Measurements from ENCODE around the gene MYO3B.
"Not testable (repeated sequence)": the region's sequence is repeated elsewhere in the genome, so short reads cannot be mapped to it uniquely, and the experiment has no call there.

Gene MYO3B

DNA sequence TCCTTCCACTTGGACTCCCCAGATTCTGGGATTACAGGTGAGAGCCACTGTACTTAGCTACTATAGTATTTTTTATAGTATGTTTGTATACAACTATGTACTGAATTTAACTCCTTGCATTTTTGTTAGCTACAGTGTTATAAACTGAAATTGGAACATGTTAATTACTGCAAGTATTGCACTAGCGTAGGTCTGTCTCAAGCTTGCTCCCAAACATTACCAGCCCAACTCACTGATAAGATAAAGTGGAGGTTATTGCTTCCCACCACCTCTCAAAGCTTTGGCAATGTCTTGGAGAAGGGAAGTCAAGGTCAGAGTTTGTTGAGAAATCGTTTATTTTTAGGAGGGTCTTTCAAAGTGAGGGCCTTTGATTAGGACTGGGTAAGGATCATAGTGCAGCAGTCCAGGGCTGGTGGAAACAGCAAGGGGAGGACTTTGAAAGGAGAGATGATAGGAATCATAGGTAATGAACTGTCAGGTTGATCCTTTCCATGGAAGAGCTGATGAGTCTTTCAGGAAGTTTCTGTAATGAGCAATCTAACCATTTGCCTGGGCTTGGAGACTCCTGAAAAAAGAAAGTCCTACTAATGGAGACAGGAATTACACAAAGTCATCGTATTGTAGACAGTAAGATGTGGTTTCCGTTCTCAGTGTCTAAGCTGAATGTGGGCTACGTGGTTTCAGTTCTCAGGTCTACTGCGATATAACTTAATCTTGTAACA, 257.1 kb downstream of the MYO3B start:
- DNase-seq = peak; percentile 24

DNA sequence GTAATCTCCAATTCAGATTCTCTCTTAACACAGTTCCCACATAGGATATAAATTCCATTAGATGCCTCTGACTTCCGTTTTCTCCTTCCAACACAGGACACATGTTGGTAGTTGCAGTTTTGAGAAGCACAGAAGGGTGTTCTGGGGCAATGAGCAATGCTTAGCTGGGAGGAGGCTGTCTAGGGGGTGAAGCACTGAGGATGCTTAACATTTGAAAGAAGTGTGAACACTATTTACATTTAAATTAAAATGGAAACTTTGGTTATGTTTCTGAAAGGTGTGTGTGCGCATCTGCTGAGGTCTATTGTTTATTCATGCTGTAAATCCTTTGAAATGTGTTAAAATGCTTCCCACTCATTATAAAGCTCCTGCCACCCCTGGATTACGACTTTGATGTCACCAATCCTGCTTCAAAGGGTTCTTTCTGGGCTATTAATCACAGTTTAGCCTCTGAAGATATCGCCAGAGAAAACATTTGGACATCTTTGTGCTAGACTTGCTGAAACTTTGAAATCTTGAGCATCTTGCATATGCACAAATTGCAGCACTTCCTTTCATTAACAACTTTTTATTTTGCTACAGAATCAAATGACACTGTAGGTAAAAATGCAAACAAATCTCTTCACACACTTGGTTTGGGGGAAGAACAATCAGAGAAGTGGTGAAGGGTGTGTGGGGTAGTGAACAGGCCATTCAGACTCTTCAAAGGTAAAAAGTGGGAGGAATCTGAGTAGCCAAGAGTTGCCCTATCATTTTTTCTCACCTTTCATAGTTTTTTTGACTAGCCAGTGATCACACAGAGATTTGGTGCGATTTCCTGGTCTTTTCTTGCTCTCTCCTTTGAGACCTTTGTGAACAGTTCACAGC, 258.4 kb downstream of the MYO3B start:
- peak; percentile 8 for DNase-seq

DNA sequence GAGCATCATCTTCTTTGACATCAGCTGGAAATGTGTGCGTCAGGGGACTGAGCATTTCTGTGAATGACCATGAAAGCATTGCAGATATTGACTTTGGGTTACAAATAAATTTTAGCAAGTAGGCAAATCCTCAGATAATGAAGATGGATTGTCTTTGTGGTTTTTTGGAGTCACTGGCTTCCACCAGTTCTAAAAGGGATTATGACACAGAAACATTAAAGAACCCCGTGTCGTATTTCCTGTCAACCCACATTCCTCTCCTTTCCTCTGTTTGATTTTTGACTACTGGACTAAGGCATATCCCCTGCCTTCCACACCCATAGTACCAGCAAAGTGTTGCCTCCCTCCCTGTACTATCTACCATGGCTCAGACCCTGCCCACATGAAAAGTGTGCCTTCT, 268.1 kb downstream of the MYO3B start:
- DNase-seq = no peak

DNA sequence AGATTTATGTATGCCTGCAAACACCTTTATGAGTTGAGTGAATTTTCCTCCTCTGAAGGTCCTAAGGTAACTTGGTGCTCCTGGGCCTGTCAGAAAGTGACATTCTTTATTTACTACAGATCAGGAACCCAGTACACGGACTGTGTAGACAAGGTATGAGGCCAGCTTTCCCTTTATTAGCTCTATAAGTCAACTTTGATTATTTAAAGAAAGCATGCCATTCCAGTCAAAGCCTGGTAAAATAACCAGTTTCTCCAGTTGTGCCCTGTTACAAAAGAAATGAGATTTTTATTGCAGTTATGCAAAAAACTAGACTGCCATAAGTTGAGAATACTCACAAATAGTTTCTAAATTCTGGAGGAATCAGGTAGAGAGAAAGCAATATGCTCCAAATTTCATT, 271.1 kb downstream of the MYO3B start:
- no peak for DNase-seq

DNA sequence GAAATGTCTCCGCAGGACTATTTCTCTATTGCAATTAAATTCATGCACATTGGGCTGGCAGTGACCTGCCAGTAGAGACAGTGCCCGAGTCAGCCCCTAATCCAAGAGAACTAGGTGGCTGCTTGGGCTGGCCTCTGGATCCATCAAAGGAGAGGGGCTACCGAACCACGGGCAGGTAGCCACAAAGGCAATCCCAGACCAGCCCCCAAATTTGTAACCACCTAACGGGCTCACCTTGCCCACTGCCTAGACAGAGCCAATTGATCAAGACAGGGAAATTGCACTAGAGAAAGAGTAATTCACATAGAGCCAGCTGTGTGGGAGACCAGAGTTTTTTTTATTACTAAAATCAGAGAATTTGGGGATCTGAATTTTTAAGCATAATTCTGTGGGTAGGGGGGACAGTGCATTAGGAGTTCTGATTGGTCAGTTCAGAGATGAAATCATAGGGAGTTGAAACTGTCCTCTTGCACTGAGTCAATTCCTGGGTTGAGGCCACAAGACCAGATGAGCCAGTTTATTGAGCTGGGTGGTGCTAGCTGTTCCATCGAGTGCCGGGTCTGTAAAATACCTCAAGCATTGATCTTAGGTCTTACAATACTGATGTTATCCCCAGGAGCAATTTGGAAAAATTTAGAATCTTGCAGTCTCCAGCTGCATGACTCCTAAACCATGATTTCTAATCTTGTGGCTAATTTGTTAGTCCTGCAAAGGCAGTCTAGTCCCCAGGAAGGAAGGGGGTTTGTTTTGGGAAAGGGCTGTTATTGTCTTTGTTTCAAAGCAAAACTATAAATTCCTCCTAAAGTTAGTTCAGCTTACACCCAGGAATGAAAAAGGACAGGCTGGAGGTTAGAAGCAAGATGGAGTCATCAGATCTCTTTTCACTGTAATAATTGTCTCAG, 276.8 kb downstream of the MYO3B start:
- DNase-seq = no peak

DNA sequence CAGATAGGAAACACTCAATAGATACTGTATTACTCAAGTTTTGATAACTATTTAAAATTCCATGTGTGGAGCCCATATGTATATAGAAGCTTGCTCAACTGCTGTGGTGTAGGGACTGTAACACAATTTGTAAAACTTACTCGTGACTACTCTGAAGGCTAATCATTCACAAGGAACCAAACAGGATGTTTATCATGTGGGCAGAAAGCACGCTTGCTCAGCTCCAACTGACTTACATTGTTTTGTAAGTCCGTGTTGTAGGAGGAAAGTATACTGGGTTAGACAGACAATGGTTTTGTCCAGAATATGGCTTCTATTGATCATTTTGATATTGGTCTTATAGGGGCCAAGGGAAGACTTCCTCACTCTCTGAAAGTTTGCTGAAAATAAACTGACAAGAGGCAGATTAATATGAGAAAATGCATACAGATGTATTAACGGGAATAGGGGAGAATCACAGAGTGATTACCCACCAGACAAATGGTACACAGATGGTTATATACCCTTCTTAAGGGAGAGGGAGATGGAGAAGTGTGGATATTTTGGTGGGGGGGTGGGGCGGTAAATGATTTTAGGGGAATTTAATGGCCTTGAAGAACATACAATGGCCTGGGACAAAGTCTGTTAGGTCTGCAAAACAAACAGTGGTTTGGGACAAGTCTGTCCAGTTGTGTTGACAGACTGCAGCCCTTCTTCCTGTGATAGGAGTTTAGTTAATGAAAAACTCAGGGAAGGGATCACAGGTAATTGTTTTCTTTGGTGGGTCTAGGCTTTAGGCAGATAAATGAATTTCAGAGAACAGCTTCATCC, 277.9 kb downstream of the MYO3B start:
- no peak for DNase-seq

DNA sequence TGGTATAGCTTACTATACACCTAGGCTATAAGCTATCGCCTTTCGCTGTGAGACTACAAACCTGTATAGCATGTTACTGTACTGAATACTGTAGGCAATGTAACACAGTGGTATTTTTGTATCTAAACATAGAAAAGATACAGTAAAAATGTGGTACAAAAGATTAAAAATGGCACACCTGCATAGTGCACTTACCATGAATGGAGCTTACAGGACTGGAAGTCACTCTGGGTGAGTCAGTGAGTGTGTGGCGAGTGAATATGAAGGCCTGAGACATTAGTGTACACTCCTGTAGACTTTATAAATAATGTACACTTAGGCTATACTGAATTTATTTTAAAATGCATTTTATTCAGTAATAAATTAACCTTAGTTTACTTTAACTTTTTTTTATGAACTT, 279.0 kb downstream of the MYO3B start:
- DNase-seq = no peak

DNA sequence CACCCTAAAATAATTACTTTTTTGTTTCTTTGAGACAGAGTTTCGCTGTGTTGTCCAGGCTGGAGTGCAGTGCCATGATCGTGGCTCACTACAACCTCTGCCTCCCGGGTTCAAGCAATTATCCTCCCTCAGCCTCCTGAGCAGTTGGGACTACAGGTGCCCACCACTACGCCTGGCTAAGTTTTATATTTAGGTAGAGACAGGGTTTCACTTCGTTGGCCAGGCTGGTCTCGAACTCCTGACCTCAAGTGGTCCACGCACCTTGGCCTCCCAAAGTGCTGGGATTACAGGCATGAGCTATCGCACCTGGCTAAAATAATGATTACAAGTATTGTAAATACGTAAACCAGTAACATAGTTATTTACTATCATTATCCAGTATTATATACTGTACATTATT, 279.8 kb downstream of the MYO3B start:
- DNase-seq = no peak

DNA sequence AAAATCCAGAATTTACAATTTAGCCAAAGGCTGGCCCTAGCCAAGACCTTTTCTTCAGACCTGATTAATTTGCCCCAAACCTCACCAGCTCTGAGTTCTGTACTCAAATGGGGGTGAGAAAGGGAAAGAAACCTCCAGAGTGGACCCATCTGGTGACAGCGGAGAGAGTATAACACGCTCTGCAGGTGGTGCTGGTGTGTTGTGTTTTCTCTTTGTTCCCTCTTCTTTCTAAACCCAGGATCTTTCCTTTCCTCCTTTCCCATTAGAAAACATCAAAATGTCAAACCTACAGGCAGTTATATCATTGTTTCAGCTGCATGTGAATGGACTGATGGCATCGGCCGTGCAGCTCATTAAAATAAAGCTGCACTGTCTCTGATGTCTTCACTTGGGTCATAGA, 283.9 kb downstream of the MYO3B start:
- no peak for DNase-seq

DNA sequence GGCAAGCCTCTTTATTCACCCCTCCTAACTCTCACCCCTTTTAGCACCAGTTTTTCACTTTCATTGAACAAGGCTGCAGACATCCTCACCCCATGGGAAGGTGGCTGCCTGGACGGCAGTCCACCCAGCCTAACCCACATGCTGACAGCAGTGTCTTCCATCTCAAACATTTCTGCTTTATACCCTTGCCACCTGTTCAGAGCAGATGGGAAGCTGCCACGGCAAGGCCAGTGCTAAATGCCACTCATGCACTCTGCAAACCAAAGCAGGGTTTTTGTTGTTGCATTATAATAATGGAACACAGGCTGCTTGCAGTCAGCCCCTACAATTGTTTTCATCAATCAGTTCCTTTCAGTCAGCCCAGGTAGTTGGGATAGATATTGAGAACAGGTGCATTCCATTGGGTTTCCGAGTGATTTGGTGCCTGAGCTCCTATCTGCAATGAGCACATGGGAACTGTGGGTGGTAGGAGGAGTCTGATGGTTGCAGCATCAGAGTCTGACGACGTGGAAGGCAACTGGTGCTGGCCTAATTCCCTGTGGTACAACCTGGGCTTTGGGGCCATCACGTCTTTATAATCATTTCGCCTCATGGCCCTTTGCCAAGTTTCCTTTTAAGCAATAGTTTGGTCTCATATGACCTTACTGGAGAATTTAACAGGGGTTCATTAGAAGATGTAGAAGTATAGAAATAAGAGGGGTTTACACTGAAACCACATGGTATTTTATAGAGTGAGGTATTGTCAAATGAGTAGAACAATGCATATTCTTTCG, 284.7 kb downstream of the MYO3B start:
- DNase-seq = no peak

DNA sequence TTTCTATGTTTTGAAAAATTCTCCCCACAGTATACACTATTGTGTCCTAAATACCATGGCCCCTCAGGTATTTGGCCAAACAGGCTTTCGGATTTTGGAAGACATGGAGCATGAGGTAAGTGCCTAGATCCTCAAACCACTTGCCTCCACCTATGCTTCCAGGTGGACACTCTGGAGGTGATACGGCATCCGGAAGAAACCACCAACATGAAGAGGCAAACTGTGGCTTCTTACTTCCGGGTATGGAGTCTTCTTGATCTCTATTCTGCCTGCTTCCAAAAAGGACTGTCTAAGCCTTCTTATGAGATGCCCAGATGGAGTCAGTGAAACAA, 285.2 kb downstream of the MYO3B start:
- no peak for DNase-seq

DNA sequence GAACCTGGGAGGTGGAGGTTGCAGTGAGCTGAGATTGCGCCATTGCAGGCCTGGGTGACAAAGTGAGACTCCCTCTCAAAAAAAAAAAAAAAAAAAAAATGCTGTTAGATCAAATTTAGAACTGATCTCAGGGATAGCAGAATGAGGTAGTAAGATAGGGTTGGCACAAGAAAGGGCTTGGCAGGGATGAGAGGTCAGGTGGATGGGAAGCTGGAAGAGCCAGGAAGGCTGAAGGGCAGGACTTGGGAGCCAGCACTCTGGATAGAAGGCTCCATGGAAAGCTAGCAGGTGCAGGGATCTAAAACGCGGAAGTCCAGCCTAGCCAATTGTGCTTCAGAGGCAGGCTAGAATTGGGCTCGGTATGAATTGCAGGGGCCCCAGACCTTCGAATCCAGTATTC, 286.3 kb downstream of the MYO3B start:
- DNase-seq = no peak

DNA sequence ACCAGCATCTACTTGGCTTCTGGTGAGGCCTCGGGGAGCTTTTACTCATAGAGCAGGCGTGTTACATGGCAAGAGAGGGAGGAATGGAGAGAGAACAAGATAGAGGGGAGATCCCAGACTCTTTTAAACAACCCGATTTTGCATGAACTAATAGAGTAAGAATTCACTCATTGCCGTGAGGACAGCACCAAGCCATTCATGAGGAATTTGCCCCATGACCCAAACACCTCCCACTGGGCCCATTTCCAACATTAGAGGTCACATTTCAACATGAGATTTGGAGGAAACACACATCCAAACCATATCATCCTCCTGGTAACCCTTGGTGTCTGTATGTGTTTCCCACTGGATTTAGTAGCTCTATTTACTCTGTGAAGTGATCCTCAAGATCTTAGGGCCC, 287.3 kb downstream of the MYO3B start:
- no peak for DNase-seq

DNA sequence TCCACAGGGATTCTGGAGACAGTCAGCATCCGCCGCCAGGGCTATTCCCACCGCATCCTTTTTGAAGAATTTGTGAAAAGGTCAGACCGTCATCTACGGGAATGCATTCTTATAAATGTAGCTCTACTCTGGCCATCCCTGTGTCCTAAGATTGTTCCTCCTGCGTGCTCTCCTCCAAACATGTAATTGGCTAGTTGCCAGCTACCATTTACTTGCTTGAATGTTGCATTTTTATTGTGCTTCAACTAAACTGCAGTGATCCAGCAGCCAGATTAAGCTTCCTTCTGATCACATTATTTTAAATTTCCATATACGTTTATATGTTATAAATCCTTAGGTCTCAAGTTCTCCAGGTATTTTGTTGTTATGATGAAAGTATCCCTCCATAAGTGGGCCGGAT, 288.7 kb downstream of the MYO3B start:
- no peak for DNase-seq

DNA sequence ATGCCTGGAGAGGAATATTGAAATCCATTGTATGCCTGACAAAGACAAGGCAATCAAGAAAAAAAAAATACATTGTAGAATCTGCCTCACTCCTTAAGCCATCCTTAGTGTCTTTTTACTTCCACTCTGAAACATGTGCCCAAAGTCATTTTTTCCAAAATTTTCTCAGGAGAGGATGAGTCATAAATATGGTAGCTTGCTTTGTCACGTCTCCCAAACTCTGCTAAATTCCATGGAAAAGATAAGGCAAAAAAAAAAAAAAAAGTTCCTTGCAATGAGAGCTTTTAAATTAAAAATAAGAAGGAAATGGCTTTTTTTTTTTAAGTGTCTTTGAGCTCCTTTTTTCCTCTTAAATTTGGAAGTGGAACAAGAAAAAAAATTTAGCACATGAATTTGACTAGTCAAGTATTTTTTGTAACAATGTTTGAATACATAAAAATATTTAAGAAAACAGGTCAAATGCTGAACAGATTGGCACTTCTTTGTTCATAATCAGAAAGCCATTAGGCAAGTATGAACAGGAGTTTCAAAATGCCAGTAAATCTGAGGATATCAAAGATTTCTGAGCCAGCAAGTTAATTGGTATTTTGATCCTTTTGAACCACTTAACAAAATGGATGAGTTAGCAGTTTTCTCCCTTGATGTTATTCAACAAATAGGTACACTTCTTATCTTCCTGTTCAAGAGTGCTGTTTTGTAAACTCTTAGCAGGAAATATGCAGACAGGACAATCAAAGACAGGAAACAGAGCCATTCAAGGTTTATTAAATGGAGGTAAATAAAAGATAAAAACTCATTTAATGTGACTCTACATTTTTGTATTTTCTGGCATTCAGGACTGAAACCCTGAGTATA, 289.8 kb downstream of the MYO3B start:
- no peak for DNase-seq

DNA sequence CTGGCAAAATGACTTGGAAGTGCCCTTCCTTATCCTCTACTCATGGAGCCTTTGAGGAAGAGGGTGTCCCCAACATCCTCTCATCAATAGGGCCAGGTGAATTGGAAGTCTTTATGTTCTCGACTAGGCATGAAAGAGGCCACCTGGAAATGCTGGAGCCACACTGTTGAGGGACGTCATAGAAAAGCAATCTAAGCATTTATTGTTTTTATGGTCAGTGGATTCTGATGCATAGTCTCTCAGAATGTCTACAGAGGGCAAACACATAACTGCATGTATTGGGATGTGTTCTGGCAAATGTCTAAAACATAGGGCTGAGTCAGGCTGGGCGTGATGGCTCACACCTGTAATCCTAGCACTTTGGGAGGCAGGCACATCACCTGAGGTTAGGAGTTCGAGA, 290.6 kb downstream of the MYO3B start:
- no peak for DNase-seq

DNA sequence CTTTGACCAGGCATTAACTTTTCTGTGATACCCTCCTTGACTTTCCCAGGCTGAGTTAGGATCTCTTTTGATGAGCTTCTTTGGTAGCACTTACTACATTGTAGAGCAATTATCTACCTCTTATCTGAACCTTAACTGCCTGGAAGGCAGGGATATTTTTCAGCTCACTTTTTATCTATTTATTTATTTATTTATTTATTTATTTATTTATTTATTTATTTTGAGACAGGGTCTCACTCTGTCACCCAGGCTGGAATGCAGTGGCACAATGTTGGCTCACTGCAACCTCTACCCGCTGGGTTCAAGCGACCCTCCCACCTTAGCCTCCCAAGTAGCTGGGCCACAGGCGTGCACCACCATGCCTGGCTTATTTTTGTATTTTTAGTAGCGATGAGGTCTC, 294.6 kb downstream of the MYO3B start:
- DNase-seq = not testable (repeated sequence)

DNA sequence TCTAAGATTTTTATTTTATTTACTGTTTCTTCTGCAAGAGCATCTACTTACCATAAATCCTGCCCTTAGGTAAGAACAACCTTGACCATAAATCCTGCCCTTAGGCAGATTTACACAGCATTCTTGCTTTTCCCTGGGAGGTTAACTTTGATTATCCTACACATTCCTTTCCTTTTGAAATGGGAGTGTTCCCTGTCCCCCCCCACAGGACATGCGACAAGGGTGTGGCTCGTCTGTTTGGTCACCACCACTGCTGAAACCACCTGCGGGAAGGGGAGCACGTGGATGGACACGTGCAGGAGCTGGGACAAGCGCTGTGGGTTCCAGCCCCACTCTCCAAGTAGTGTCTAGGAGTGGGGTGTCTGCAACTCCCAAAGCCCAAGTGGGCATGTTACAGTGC, 297.9 kb downstream of the MYO3B start:
- no peak for DNase-seq

DNA sequence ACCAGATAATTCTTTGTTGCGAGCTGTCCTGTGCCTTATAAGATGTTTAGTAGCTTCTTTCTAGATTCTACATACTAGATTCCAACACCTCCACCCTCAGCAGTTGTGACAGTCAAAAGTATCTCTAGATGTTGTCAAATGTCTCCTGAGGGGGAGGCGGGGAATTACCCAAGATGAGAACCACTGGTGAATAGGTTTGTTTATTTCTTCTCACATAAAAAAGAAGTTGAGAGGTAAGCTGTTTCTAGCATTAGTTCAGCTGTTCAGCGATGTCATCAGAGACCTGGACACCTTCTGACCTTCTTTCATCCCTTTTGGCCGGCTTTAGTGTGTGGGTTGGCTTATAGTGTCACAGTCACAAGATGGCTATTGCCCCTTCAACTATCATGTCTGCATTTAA, 299.7 kb downstream of the MYO3B start:
- no peak for DNase-seq

DNA sequence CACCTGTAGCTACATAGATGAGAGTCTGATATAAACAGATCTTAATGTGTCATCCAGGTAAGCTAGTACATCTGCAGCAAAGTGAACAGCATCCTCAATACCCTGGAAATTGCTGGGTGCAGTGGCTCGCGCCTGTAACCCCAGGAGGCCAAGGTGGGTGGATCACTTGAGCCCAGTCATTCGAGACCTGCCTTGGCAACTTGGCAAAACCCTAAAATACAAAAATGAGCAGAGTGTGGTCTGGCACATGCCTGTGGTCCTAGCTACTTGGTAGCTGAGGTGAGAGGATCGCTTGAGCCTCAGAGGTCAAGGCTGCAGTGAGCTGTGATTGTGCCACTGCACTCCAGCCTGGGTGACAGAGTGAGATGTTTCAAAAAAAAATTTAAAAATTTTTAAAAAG, 303.3 kb downstream of the MYO3B start:
- DNase-seq = no peak

DNA sequence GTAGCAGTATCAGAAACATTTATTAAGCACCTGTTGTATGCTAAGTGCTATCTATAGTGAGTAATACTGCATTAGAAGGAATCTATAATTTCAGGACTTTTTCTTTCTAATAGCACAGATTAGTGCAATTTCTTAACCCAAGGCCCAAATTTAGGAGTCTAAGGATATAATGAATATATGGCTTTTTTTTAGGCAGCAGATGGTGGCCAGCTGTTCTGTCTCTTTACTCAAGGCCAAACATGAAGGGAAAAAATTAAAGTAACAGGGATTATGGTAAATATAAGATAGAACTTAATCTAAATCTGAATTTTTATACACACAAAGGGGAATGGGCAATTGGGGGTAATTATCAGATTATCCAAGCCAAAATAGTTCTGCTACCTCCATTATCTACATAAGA, 306.6 kb downstream of the MYO3B start:
- no peak for DNase-seq
